Activated naive CD4-positive, alpha-beta T cell treated with anti-CD3 and anti-CD28 coated beads, Interleukin-2, amount 50 U/mL, for 72 hours (primary cell): ENCODE results near the gene ME2. TPM values are rescaled to one million over a fixed set of nuclear protein-coding genes. Genes with fewer than 3 reads are reported as not detected.
"Not testable (repeated sequence)": the region's sequence is repeated elsewhere in the genome, so short reads cannot be mapped to it uniquely, and the experiment has no call there.

ENCODE experiments used
- ATAC-seq, 2 donors: fragments of 150-1000 bp; cut with Tn5 transposase; 2 replicates each; pipeline ENCODE4 v1.10.0; 2021; ENCODE audit warnings: mild to moderate bottlenecking in 2 of 2, moderate library complexity in 2 of 2
- DNase-seq, 2 donors: peaks; one replicate each; pipeline ENCODE4 v3.0.0; 2021 to 2022; ENCODE audit warnings: low spot score in 2 of 2
- H3K27ac Mint-ChIP-seq, 2 donors: one replicate each; pipeline ENCODE4 v1.8.0; 2022; ENCODE audit warnings: mild to moderate bottlenecking in 2 of 2, mixed read lengths in 2 of 2
- H3K36me3 Mint-ChIP-seq, 2 donors: one replicate each; pipeline ENCODE4 v1.8.0; 2022; ENCODE audit warnings: mixed read lengths in 2 of 2
- H3K9me3 Mint-ChIP-seq, 2 donors: one replicate each; pipeline ENCODE4 v1.8.0; 2022; ENCODE audit warnings: mixed read lengths in 2 of 2
- total RNA-seq, 2 donors: library from RNA; stranded (reverse); gene quantifications; one replicate each; pipeline ENCODE4 v1.2.3, GENCODE V29; 2022

ME2 gene
- total RNA-seq, 2 donors from 2014 or later: 117 to 143 TPM

- Mint-ChIP-seq H3K36me3 (peaks cover 32 to 41% of the 10 kb centered on the region in 2 donors), H3K27ac (no peak overlapping the region), H3K9me3 (peaks cover 0 to 5% of the 10 kb centered on the region in 2 donors)
- ATAC-seq (no peak), DNase-seq (no peak)
Observed at GRCh38 chr18:50977037-50977760, 98.3 kb downstream of the ME2 start.

GRCh38 chr18:50981381-50981780 lies 102.5 kb downstream of the ME2 start:
- DNase-seq (no peak), ATAC-seq (no peak)
- H3K27ac Mint-ChIP-seq: no peak overlapping the region
- peaks cover 0 to 5% of the 10 kb centered on the region in 2 donors for H3K9me3 Mint-ChIP-seq
- H3K36me3 Mint-ChIP-seq: peaks cover 23 to 25% of the 10 kb centered on the region in 2 donors

- ATAC-seq (no peak), DNase-seq (no peak)
- Mint-ChIP-seq H3K27ac (no peak overlapping the region), H3K9me3 (peaks cover 0 to 5% of the 10 kb centered on the region in 2 donors), H3K36me3 (peaks cover 14 to 16% of the 10 kb centered on the region in 2 donors)
Observed at GRCh38 chr18:50982086-50982801, 103.3 kb downstream of the ME2 start.

DNA sequence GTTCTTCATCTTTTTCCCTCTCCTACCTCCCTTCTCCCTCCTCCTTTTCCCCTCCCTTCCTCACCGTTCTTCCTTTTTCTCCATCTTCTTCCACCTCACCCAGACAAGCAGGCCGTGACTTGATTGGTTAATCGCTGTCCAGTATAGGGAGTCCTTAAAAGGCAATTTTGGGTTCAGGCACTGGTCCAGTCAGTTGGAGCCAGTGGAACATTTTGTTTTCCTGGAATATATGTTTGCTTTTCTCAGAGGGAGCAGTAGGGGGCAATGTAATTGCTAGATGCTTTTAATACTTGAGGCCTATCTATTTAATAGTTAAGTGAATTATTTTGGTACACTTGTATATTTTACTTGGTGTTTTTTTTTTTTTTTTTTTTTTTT lies 103.9 kb downstream of the ME2 start:
- DNase-seq: no peak
- Mint-ChIP-seq H3K36me3 (peaks cover 9 to 11% of the 10 kb centered on the region in 2 donors), H3K9me3 (peaks cover 0 to 5% of the 10 kb centered on the region in 2 donors), H3K27ac (no peak overlapping the region)
- ATAC-seq: no peak

DNA sequence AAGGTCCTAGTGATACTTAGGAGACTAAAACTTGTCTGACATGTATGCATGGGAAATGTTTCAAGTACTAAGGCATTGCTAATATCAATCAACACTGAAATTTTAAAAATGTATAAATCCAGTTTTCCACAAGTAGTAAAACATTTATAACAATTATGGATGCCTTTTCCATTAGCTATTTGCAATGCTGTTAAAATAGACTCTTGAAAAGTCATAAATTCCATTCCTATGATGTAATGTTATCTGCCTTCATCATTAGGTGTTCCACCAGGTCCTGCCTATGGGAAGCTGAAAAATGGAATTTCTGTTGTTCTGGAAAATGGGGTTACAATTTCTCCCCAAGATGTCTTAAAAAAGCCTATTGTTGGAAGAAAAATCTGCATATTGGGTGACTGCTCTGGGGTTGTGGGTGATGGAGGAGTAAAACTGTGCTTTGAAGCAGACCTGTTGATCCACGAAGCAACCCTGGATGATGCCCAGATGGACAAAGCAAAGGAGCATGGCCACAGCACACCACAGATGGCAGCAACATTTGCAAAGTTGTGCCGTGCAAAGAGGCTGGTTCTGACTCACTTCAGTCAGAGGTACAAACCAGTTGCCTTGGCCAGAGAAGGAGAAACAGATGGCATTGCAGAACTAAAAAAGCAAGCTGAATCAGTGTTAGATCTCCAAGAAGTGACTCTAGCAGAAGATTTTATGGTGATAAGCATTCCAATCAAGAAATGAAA lies 107.6 kb downstream of the ME2 start:
- H3K27ac Mint-ChIP-seq: no peak overlapping the region
- DNase-seq: no peak
- H3K36me3 Mint-ChIP-seq: no peaks in the 10 kb centered on the region
- no peak for ATAC-seq
- no peaks in the 10 kb centered on the region for H3K9me3 Mint-ChIP-seq

- no peaks in the 10 kb centered on the region for H3K9me3 Mint-ChIP-seq
- DNase-seq (no peak), ATAC-seq (no peak)
- H3K27ac Mint-ChIP-seq: no peak overlapping the region
- H3K36me3 Mint-ChIP-seq: no peaks in the 10 kb centered on the region
Observed at GRCh38 chr18:50987261-50987660, 108.3 kb downstream of the ME2 start.

DNA sequence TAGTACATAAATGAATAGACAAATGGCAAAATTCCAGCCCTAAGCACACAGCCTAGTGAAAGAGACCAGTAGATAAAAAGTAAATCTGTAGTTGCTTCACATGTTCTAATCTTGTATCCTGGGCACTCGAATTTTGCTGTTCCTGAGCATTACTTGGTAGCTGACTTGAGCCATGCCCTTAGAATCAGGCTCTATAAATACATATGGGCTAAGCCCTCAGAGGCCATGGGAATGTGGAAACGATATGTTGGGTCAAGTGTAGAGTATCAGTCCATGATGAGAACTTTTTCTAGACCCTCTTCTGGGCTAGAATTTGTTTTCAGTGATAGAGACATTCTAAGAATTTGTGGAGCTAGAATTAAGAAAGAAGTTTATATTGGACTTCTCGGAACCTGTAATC lies 110.8 kb downstream of the ME2 start:
- Mint-ChIP-seq H3K27ac (no peak overlapping the region), H3K36me3 (no peaks in the 10 kb centered on the region), H3K9me3 (no peaks in the 10 kb centered on the region)
- ATAC-seq: no peak
- no peak for DNase-seq

GRCh38 chr18:50992351-50992762 lies 113.4 kb downstream of the ME2 start:
- ATAC-seq (no peak), DNase-seq (no peak)
- Mint-ChIP-seq H3K9me3 (no peaks in the 10 kb centered on the region), H3K27ac (no peak overlapping the region), H3K36me3 (no peaks in the 10 kb centered on the region)

GRCh38 chr18:50994031-50994430 lies 115.1 kb downstream of the ME2 start:
- Mint-ChIP-seq H3K9me3 (no peaks in the 10 kb centered on the region), H3K36me3 (no peaks in the 10 kb centered on the region), H3K27ac (no peak overlapping the region)
- ATAC-seq (no peak), DNase-seq (no peak)

GRCh38 chr18:51003174-51003573 lies 124.3 kb downstream of the ME2 start:
- not testable (repeated sequence) for H3K9me3 Mint-ChIP-seq, DNase-seq, ATAC-seq, H3K27ac Mint-ChIP-seq
- H3K36me3 Mint-ChIP-seq: peaks cover 9 to 10% of the 10 kb centered on the region in 2 donors

Other genes starting within 250 kb of the ME2 start
- gene MRO, start 59.1 kb upstream of the ME2 start, total RNA-seq: not detected
- 1 to 10 TPM; 1.0 to 5.1 TPM for gene ELAC1, start 88.9 kb downstream of the ME2 start, total RNA-seq
- gene SMAD4, start 151.1 kb downstream of the ME2 start, total RNA-seq: 10 to 100 TPM; 86.7 to 90.0 TPM